PFSK-1 (cell line): ENCODE data around the gene BCL10.

ENCODE experiments used
- FOXP2 ChIP-seq: optimal IDR thresholded peaks from 2 replicates; pipeline ENCODE3; 2011; ENCODE audit warnings: borderline replicate concordance, control low read depth, inconsistent platforms; ENCODE audit not compliant: insufficient read depth; ENCODE audit errors: extremely low read length, extremely low read depth
- POLR2AphosphoS5 ChIP-seq: IDR thresholded peaks from 2 replicates; pipeline ENCODE4 v1.6.1; 2012; ENCODE audit warnings: low read depth, mild to moderate bottlenecking, control low read depth, low read length, moderate library complexity
- REST ChIP-seq, 2 experiments: IDR thresholded peaks; 2 replicates each; pipeline versions ENCODE4 v1.6.1 to v1.8.0; 2011 to 2012; ENCODE audit warnings: low read depth in 2 of 2, low read length in 2 of 2, control low read depth in 1 of 2, inconsistent platforms in 1 of 2, mild to moderate bottlenecking in 1 of 2, moderate library complexity in 1 of 2; ENCODE audit not compliant: insufficient read depth in 1 of 2
- SIN3A ChIP-seq: IDR thresholded peaks from 2 replicates; pipeline ENCODE4 v1.6.1; 2012; ENCODE audit warnings: mild to moderate bottlenecking, low read length, moderate library complexity, borderline replicate concordance; ENCODE audit not compliant: insufficient read depth
- TAF1 ChIP-seq: IDR thresholded peaks from 2 replicates; pipeline ENCODE4 v1.6.1; 2012; ENCODE audit warnings: low read length, control low read depth, borderline replicate concordance; ENCODE audit not compliant: insufficient read depth

BCL10 gene

GRCh38 chr1:85320371-85321131 is 44.1 kb upstream of the BCL10 start:
- TF ChIP-seq FOXP2 (no peak), REST (IDR thresholded peaks at IDR 0.05; ENCODE audit: insufficient read depth in 1 of 2, low read depth in 2 of 2, low read length in 2 of 2) (no peak), SIN3A (no peak), POLR2AphosphoS5 (no peak), TAF1 (no peak)

GRCh38 chr1:85319931-85320330 is 43.5 kb upstream of the BCL10 start:
- TF ChIP-seq POLR2AphosphoS5 (no peak), REST (IDR thresholded peaks at IDR 0.05; ENCODE audit: insufficient read depth in 1 of 2, low read depth in 2 of 2, low read length in 2 of 2) (no peak), FOXP2 (no peak), SIN3A (no peak), TAF1 (no peak)

- TF ChIP-seq POLR2AphosphoS5 (no peak), TAF1 (no peak), SIN3A (no peak), REST (IDR thresholded peaks at IDR 0.05; ENCODE audit: insufficient read depth in 1 of 2, low read depth in 2 of 2, low read length in 2 of 2) (no peak), FOXP2 (no peak)
Measured at GRCh38 chr1:85319491-85319890, 43.1 kb upstream of the BCL10 start.

GRCh38 chr1:85318217-85318616 is 41.8 kb upstream of the BCL10 start:
- no peak for TF ChIP-seq POLR2AphosphoS5
- TF ChIP-seq TAF1, result no peak
- no peak for TF ChIP-seq FOXP2
- TF ChIP-seq REST (IDR thresholded peaks at IDR 0.05; ENCODE audit: insufficient read depth in 1 of 2, low read depth in 2 of 2, low read length in 2 of 2), result no peak
- TF ChIP-seq SIN3A, result no peak
